ENCODE measurements around the gene MLN.

Gene MLN

GRCh38 chr6:33802186-33802958 is 1.4 kb downstream of the MLN start:
- no peak for TF ChIP-seq CTCF (conservative IDR thresholded peaks at IDR 0.05; ENCODE audit: low read depth, low read length)
- no peak overlapping the region for H3K4me3 ChIP-seq (ENCODE audit: low read depth, low read length)
- no peak for DNase-seq (ENCODE audit: low read depth)

GRCh38 chr6:33801611-33802010 is 2.2 kb downstream of the MLN start:
- DNase-seq (ENCODE audit: low read depth) = no peak
- no peak overlapping the region for H3K4me3 ChIP-seq (ENCODE audit: low read depth, low read length)
- no peak for TF ChIP-seq CTCF (conservative IDR thresholded peaks at IDR 0.05; ENCODE audit: low read depth, low read length)

- DNase-seq (ENCODE audit: low read depth) = no peak
- no peak for TF ChIP-seq CTCF (conservative IDR thresholded peaks at IDR 0.05; ENCODE audit: low read depth, low read length)
- no peak overlapping the region for H3K4me3 ChIP-seq (ENCODE audit: low read depth, low read length)
These were observed 3.4 kb downstream of the MLN start for GRCh38 chr6:33800248-33800969.

- DNase-seq (ENCODE audit: low read depth) = no peak
These were observed 4.2 kb downstream of the MLN start for GRCh38 chr6:33799454-33800113.

GRCh38 chr6:33798343-33798848 is 5.4 kb downstream of the MLN start:
- DNase-seq (ENCODE audit: low read depth) = no peak
- TF ChIP-seq CTCF (conservative IDR thresholded peaks at IDR 0.05; ENCODE audit: low read depth, low read length) = no peak
- H3K4me3 ChIP-seq (ENCODE audit: low read depth, low read length) = no peak overlapping the region

More at GRCh38 chr6:33799454-33800113, 4.2 kb downstream of the MLN start:
- TF ChIP-seq CTCF (conservative IDR thresholded peaks at IDR 0.05; ENCODE audit: low read depth, low read length) = no peak
- H3K4me3 ChIP-seq (ENCODE audit: low read depth, low read length) = no peak overlapping the region

- DNase-seq (ENCODE audit: low read depth) = no peak
- no peak overlapping the region for H3K4me3 ChIP-seq (ENCODE audit: low read depth, low read length)
- TF ChIP-seq CTCF (conservative IDR thresholded peaks at IDR 0.05; ENCODE audit: low read depth, low read length) = no peak
These were observed 6.0 kb downstream of the MLN start for GRCh38 chr6:33797626-33798342.

All from choroid plexus epithelial cell (primary cell).